HG03280 (cell line): ENCODE results near the gene MPV17L2.

Experiments
- ATAC-seq: cut with Tn5 transposase; IDR thresholded peaks from one replicate; pipeline ENCODE4 v1.9.1; 2021; ENCODE audit warnings: mild to moderate bottlenecking, moderate library complexity; ENCODE audit not compliant: unreplicated experiment

Gene MPV17L2

DNA sequence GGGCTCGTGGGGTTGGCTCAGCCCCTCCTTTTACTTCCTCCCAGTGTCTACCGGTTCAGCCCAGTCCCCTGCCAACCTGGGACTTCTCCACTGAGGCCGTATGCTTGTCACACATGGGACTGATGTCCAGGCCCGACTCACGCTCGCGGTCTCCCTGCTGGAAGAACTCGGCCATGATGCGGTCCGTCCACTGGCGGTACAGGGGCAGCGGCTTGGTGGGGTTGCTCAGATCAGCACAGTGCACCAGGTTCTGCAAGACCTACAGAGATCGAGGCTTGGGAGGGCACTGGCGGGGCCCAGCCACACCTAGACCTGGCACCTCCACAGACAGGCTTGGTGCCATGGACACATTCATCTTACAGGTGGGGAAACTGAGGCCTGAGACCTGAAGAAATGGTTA, 18.7 kb downstream of the MPV17L2 start:
- ATAC-seq, result no peak

DNA sequence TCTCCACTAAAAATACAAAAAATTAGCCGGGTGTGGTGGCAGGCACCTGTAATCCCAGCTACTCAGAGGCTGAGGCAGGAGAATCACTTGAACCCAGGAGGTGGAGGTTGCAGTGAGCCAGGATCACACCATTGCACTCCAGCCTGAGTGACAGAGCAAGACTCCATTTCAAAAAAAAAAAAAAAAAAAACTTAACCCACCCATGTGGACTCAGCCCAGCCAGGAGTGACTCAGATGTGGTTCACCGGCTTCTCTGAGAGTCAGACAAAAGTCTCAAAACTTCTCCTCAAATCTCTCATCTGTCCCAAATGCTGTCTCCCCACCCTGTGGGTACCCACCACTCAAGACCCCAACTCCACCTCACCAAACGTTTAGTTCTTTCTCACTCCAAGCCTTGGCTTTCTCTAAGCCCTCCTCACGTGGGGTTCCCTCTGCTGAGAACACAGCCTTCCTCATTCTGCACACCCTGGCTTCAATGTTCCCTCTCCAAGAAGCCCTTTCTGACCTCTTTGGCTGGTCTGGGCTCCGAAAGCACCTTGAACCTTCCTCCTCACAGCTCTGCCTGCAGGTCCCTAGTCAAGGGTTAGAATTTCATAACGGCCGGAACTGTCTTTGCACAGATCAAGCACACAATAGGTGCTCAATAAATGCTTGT, 21.9 kb downstream of the MPV17L2 start:
- no peak for ATAC-seq

DNA sequence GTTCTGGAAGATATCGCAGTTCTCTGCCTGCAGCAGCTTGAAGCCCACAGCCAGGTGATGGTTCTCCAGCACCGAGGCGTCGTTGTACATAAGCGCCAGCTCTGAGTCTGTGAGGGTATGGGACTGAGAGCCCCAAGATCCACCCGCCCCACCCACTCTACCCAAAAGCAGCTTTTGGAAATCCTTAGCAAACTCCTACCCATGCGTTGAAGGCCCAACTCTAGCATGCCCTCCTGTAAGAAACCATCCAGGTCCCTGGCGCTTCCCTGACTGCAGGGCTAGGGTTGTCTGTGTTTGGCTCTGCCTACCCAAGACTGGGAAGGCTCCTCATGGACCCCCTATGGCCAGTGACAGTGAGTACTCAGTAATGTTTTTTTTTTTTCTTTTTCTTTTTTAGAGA, 23.8 kb downstream of the MPV17L2 start:
- no peak for ATAC-seq

DNA sequence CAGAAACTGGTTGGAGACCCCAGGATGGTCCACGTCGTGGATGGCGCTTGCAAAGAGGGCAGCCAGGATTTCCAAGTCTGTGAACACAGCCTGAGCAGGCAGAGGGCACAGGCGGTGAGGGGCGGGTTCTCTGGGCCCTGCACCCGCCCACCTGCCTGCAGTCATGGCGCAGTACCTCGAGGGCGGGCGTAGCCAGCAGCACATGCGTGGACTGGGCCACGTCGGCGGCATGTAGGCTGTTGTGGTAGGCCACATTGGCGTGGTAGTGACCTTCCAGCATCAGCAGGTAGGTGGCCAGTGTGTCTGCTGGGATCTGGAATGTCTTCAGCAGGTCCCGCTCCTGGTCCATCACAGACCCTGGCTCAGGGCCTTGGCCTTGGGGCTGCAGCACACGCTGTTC, 25.1 kb downstream of the MPV17L2 start:
- no peak for ATAC-seq

DNA sequence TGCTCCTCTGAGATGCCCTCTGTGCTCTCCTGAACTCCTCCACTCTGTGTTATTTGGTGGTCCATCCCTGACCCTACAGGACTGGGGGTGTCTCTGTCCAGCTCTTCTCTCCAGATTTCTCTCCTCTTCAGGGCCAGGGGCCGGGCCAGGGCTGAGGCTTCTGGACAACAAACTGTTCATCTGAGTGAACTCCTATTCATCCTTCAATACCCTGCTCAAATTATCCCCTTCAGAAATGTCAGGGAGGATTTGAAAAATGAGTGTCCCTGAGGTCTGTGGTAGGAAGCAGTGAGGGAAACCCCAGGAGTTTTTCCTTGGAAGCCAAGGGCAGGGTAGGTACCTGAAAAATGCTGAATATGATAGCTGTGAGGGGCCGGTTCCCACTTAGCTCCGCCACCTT, 25.6 kb downstream of the MPV17L2 start:
- ATAC-seq, result no peak

DNA sequence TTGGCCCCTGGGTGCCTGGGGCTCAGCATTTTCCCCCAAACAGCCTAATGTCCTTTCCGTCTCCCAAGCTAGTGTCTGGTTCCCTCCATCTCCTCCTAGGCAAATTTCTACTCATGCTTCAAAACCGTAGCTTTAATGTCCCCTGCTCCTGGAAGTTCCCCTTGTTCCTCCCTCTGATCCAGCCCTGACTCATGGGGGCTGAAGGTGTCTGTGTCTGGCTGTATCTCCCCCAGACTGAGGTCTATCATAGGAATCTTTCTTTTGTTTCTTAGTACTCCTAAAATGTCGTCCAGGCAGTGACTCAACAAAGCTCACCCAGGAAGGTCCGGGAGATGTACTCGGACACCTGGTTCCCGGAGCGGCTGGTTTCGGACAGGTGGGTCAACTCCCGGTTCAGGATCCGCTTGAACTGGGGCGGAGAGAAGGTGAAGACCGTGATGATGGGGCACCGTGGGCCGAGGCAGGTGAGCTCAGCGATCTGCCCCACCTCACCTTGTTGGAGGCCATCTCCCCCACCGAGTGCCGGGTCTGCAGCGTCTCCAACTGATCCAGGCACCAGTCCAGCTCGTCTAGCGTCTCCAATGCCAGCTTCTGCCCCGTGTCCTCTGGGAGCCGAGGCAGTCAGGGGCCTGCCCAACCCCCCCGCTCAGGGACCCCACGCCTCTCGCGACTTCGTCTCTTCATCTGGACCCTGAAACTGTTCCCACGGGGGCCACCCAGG, 27.1 kb downstream of the MPV17L2 start:
- ATAC-seq, result no peak

DNA sequence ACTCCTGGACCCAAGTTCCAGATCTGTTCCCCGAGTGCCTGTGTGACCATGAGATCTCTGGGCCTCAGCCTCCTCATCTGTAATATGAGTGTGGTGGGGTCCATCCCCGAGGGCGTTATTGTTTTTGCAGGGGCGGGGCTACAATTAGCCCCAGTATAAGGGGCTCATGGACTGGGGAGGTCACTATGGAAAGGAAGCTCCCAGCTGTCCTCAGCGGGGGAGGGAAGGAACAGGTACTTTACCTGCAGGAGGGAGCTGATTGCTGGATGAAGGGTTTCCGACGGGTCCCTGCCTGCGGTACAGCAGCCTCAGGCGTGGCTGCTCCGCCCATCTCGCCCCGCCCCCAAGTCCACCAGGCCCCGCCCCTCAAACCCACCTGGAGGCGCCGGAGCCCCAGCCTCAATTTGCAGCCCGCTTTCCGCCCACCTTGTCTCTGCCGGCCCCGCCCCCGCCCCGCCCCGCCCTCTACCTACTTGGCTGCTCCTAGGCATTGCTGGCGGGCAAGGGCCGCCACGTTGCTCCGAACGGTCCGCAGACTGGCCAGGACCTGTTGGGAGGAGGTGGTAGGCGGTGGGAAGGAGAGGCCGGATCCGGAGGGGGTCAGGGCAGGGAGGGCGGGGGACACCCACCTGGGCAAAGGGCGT, 27.7 kb downstream of the MPV17L2 start:
- ATAC-seq, result no peak

DNA sequence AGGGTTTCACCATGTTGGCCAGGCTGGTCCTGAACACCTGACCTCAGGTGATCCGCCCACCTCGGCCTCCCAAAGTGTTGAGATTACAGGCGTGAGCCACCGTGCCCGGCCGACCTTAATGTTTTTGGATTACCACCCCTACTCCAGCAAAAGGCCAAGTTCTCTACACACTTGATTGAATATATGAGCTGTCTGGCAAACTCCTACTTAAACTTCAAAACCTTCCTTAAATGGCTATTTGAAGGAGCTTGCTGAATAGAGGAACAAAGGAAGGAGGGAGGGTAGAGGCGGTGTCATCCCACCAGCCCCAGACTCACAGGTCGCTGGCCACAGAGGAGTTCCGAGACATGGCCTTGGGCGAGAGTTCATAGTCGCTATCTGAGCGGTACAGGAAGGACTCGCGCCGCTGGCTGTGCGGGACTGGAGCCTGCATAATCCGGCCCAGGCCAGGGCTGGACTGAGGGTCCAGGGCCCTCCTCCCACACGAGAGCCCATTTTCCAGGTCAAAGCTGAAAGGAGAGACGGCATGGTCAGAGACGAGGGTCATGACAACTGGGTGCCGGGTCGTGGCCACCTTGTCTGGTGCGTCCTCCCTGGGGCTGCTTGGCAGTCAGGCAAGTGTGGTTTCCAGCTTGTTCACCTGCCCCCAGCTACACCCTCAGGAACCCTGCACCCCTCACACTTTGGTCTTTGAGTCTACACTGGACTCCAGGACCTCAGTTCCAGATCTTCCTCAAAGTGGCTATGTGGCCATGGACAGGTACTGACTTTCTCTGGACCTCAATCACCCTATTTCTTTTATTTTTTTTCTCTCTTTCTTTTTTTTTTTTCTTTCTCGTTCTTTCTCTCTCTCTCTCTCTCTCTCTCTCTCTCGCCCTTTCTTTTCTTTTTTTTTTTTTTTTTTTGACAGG, 29.1 kb downstream of the MPV17L2 start:
- no peak for ATAC-seq

DNA sequence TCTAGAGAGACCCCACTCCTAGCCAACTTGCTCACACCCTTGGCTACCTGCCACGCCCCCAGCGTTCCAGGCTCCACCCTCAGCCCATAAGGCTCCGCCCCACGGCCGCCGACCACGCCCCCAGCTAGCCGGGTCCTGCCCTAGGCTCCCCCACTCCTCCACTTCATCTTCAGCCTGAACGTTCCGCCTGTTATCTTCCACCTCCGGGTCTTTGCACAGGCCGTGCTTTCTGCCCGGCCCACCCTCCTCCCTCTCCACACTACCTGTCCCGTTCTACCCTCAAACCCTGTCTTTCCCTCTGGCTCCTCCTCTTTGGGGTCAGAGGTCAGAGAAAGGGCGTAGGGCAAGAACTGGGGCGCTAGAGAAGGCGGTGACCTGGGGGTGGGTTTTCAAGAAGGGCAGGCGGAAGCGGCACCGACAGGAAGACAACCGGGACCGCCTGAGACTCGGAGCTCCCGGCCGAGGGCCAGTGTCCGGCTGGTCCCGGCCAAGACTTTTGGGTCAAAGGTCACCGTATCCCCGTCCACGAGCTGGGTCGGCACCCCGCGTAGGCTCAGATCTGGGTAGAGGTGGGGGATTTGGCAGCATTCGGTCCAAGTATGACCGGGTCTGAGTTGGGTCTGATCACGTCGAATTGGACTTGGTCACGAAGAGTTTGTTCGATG, 31.0 kb downstream of the MPV17L2 start:
- no peak for ATAC-seq

DNA sequence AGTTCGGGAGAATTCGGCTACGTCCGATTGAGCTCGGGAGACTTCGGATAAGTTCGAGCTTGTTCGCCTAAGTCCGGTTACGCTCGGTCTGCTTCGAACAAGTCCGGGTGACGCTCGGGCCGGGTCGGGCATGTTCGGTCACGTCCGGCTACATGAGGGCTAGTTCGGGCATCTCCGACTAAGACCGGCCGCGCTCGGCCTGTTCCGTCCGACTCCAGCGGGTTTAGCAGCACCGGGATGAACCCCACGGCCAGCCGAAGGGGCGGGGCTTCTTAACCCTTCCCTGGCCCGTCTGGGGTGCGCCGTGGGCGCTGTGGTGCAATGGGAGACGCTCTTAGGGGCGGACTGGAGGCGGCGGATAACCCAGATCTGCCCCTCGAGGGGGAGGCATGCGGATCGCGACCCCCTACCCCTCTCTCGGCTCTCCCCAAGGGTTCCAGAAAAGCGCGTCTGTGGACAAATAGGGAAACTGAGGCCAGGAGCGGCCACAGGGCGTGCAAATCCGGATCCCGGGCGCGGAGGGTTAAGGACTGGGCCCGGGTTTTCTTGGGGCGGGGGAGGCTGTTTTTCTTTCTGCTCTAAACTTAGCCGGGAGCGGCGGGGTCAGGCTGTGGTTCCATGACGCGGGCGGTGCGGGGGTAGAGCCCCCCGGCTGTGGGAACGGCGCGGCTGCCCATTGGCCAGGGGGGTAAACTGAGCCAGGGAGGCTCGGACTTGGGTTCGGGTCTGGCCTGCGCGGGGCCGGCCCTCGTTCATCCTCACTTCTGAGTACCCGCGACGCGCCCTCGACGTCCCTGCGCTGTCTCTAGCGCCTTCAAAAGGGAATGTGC, 31.7 kb downstream of the MPV17L2 start:
- peak; percentile 95 for ATAC-seq

DNA sequence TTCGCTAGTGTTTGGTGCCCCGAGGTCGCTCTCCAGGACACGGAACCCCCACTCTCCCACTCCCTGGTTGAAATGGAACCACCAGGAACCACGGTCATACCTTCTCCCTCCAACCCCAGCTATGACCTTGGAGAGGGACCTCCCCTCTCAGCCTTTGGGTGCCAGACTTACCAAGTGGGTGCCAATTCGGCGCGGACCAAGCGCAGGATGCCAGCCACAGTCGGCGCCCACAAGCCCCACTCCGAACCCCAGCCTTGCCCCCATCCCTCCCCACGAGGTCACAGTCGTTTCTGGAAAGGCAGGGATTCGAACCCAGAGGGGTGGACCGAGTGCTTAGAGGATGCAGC, 32.3 kb downstream of the MPV17L2 start:
- ATAC-seq, result no peak

DNA sequence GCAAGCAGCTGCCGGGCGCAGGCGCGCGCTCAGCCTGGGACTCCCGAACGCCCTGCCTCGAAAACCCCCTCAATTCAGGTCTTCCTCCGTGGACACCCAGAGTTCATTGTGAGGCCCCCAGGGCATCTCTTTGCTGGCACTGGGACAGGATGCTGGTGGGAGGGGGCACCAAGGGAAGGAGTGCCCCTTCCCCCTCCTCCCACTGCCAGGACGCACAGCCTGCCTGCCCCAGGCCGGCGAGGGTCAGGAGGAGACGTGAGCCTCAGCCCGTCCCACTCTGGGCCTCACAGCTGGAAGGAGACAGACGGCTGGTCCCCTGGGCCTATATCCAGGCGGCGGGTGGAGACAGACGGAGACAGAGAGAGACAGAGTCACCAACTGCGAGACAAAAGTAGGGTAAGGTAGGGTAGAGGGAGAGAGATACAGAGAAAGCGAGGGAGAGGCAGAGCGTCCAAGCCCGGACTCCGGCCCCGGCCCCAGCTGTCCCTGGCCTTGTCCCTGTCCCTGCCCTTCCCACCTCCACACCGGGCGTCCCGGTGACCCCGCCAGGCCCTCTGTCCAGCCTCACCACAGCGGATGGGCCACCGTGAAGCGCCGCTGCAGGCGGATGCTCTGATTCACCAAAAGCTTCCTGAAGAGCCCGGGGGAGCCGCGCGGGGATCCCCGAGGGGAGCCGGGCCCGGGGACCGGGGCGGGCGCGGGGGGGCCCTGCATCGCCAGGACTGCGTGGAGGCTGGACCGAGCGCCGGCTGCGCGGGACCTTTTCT, 32.9 kb downstream of the MPV17L2 start, which contains the start of gene PDE4C:
Gene PDE4C (minus strand): TSS at position 737 of the 767 bp plus-strand sequence. CDS start 23 bp downstream, at position 714.
- ATAC-seq, result no peak

DNA sequence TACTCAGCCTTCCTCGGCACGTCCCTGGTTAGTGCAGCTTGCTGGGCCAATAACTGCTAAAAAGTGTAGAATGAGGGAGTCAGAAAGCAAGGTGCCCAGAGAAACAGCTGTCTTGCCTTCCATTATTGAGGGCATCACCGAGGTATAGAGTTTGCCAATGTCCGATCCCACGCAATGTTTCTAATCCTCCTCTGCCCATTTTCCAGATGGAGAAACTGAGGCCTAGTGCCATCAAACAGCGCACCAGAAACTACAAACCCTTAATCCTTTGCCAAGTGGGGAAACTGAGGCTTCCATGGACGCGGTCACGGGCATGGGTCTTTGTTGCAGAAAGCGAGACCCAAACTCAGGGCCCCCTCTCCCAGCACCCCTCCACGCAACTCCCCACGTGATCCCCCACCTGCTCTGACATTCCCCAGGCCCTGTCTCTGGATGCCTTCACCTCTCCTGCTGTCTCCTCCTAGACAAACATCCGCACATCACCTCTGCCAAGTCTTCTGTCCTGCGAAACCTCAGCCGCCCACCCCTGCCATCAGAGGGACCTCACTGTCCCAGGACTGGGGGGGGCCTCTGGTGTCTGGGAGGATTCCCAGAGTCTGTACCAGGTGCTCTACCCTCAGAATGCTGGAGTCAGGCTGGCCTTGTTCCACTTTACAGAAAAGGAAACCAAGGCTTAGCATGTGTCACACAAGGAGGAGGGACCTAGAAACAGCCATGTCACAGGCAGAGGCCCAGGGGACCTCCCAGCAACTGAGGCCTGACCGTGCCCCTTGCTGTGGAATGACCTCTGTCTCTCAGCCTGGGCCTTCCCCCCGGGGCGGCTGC, 34.1 kb downstream of the MPV17L2 start:
- ATAC-seq, result no peak

DNA sequence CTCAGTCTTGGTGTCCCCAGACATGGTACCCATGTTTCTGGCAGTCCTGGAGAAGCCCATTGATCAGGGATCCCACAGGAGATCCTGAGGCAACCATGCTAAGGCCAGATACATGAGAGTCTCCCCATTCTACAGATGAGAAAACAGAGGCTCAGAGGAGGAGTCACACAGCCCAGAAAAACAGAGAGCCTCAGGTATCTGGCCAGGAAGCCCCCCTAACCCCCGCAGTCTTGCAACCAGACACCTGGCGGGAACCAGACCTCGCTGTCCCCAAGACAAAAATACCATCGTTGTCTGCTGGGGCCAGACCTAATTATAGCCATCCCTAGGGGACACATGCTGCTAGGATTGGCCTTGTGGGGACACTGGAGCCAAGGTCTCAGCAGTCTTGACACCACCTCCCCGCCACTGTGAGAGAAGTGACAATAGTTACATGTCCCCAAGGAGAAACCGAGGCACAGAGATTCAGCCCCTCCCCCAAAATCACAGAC, 34.8 kb downstream of the MPV17L2 start:
- no peak for ATAC-seq

DNA sequence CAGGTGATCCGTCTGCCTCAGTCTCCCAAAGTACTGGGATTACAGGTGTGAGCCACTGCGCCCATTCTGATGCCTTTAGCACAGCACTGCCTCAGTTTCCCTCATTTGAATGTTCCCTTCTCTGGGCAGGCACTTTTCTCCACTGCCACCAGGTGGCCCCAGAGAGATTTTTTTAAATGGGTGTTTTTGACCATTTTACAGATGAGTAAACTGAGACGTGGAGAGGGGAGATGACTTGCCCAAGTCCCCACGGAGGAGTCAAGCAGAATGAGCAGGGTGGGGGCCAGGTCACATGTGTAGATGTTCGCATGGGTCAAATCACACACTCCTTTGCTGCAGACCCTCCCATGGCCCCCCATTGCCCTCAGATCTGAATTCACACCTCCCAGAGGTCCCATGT, 36.5 kb downstream of the MPV17L2 start:
- no peak for ATAC-seq

DNA sequence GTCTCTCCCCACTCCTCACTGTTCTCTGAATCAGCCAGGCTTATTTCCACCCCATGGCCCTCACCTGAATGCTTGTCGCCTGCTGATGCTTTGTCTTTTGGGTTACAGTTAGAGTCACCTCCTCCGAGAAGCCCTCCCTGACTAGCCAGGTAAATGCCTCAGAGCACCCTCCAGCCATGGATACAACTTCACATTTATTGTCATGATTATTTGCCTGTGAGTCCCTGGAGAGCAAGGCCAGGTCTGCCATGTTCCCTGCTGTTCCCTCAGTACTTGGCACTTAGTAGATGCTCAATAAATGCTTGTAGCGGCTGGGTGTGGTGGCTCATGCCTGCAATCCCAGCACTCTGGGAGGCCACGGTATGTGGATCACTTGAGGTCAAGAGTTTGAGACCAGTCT, 36.9 kb downstream of the MPV17L2 start:
- no peak for ATAC-seq

DNA sequence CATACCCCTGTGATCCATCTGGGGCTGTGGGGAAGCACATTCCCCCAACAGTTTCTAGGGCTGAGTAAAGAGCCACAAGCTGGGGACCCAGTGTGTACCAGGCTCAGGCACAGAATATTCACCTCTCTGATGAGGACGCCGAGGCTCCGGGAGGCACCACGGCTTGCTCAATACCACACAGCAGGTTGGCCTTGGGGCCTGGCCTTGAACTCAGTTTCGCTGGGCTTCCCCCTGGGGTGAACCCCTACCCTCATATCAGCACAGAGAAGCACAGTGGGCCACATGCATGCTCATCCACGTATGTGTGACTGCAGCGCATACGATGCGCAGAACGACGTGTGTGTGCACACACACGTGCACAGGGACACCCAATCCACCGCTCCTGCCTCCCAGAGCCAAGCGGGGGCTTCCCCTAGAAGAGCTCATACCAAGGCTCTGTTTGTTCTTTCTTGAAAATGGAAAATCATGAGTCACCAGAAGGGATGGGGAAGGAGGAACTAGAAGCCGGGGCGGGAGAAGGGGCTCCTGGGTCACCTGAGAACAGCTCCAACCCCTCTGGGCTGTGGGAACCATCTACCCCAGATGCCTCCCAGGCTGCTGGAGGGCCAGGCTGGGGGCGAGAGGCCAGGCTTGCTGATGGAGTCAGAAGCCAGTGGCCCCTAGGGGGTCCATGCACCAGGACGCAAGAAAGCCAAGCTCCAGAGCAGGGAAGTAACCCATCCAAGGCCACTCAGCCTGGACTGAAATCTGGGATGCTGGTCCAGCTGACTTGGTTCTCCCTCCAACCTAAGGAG, 38.1 kb downstream of the MPV17L2 start:
- ATAC-seq, result no peak
